ENCODE data around the gene HCST.

DNA sequence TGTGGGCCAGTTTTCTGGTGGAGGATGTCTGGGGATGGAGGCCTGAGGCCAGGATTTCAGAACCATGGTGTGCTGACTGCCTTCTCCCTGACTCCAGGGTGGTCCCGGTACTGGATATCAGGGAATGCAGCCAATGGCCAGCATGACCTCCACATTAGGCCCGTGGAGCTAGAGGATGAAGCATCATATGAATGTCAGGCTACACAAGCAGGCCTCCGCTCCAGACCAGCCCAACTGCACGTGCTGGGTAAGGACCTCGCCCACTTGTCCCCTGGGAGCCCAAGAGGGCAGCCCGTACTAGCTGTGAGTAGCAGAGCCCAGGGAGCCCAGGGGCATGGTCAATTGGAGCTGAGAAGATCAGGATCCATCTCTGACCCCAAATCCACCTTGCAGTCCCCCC is 44.0 kb upstream of the HCST start:
- TF ChIP-seq, protein P1, sequence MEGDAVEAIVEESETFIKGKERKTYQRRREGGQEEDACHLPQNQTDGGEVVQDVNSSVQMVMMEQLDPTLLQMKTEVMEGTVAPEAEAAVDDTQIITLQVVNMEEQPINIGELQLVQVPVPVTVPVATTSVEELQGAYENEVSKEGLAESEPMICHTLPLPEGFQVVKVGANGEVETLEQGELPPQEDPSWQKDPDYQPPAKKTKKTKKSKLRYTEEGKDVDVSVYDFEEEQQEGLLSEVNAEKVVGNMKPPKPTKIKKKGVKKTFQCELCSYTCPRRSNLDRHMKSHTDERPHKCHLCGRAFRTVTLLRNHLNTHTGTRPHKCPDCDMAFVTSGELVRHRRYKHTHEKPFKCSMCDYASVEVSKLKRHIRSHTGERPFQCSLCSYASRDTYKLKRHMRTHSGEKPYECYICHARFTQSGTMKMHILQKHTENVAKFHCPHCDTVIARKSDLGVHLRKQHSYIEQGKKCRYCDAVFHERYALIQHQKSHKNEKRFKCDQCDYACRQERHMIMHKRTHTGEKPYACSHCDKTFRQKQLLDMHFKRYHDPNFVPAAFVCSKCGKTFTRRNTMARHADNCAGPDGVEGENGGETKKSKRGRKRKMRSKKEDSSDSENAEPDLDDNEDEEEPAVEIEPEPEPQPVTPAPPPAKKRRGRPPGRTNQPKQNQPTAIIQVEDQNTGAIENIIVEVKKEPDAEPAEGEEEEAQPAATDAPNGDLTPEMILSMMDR (IDR thresholded peaks at IDR 0.05 in 4 of 5, conservative IDR thresholded peaks at IDR 0.05 in 1 of 5), result no peak
- TF ChIP-seq POLR2A (IDR thresholded peaks at IDR 0.05), result no peak
